Measurements from ENCODE around the gene USP54. TPM values are rescaled to one million over a fixed set of nuclear protein-coding genes. Genes with fewer than 3 reads are reported as not detected.

USP54 gene
- total RNA-seq, 1 experiment from 2014 or later = 37.9 TPM

- no peak overlapping the region for H3K14ac ChIP-seq (ENCODE audit: insufficient read depth, low read length)
- no peak overlapping the region for H2BK12ac ChIP-seq (ENCODE audit: insufficient read length, low read depth, low read length)
- H2AK5ac ChIP-seq (ENCODE audit: insufficient read length, low read length) = no peak overlapping the region
- no peak for TF ChIP-seq CTCF (conservative IDR thresholded peaks at IDR 0.05)
- no peak overlapping the region for H3T11ph ChIP-seq (ENCODE audit: low read length)
- H3K18ac ChIP-seq (ENCODE audit: insufficient read length, low read depth, low read length) = no peak overlapping the region
- H3K27ac ChIP-seq (ENCODE audit: insufficient read length, low read depth, low read length) = no peak overlapping the region
- H3K4ac ChIP-seq (ENCODE audit: low read depth, low read length) = no peak overlapping the region
- H4K8ac ChIP-seq (replicated peaks; ENCODE audit: insufficient read length, low read depth, low read length) = no peak overlapping the region
- peaks cover 2 to 56% (median 34%) of the 10 kb centered on the region in 3 experiments; a peak in 6 of 7 replicates for H3K36me3 Mint-ChIP-seq (ENCODE audit: insufficient read depth in 1 of 3, low read depth in 3 of 3)
- no peaks in the 10 kb centered on the region for H3K79me1 ChIP-seq (ENCODE audit: insufficient read depth, low read depth, low read length, poor library complexity, severe bottlenecking)
- no peaks in the 10 kb centered on the region for H3K79me2 ChIP-seq (ENCODE audit: insufficient read depth, low read length)
- no peak overlapping the region for H2AFZ ChIP-seq (ENCODE audit: low read length)
- no peak overlapping the region for H3K4me3 Mint-ChIP-seq
- H3K9ac ChIP-seq (ENCODE audit: extremely low read depth, insufficient read length, low read length) = no peak overlapping the region
- no peak overlapping the region for H4K5ac ChIP-seq (ENCODE audit: insufficient read length, low read depth, low read length)
- no peaks in the 10 kb centered on the region for H4K20me1 ChIP-seq (ENCODE audit: control insufficient read depth, insufficient read depth, insufficient read length)
- no CpG with 5 or more reads among the region's 2 CpGs for WGBS (ENCODE audit: extremely low coverage, insufficient read length, low lambda C conversion rate)
- no peaks in the 10 kb centered on the region for H3K4me1 Mint-ChIP-seq
- no peak overlapping the region for H2BK20ac ChIP-seq (ENCODE audit: low read depth, low read length, poor library complexity, severe bottlenecking)
- no peaks in the 10 kb centered on the region for H3K9me3 ChIP-seq (ENCODE audit: control insufficient read depth, low read depth, low read length)
- no peaks in the 10 kb centered on the region for H3K27me3 Mint-ChIP-seq (ENCODE audit: low read depth)
- no peak overlapping the region for H3K27ac Mint-ChIP-seq
- H3K27me3 ChIP-seq (ENCODE audit: insufficient read depth, low read length) = no peaks in the 10 kb centered on the region
- no peak overlapping the region for H3K23ac ChIP-seq (ENCODE audit: insufficient read length, low read depth, low read length)
- no peak for DNase-seq
- no peaks in the 10 kb centered on the region for H3K4me1 ChIP-seq (ENCODE audit: insufficient read depth, low read length)
- no peak overlapping the region for H2BK5ac ChIP-seq (ENCODE audit: insufficient read length, low read length)
- H2BK15ac ChIP-seq (ENCODE audit: low read depth, low read length) = no peak overlapping the region
- H4K91ac ChIP-seq (ENCODE audit: insufficient read length, low read depth, low read length) = no peak overlapping the region
- no peak overlapping the region for H3K4me2 ChIP-seq (ENCODE audit: insufficient read depth, insufficient read length, low read length)
- H3K23me2 ChIP-seq (ENCODE audit: insufficient read length, low read depth, low read length, poor library complexity, severe bottlenecking) = no peaks in the 10 kb centered on the region
- H3K56ac ChIP-seq (ENCODE audit: insufficient read length, low read depth, low read length) = no peak overlapping the region
- H3K9me3 Mint-ChIP-seq = no peaks in the 10 kb centered on the region
- no peak overlapping the region for H2BK120ac ChIP-seq (ENCODE audit: low read depth, low read length, poor library complexity, severe bottlenecking)
Observed at GRCh38 chr10:73467206-73467605, 123.9 kb downstream of the USP54 start.

All from H9 (cell line).